GM18951 (cell line): Measurements from ENCODE around the gene DACH1.

ENCODE experiments used
- POLR2A ChIP-seq: IDR thresholded peaks from 4 replicates; pipeline ENCODE4 v1.6.1; 2011; ENCODE audit warnings: mild to moderate bottlenecking; ENCODE audit not compliant: insufficient read length, insufficient read depth; ENCODE audit errors: extremely low read depth
- in situ Hi-C: fragments of 300-500 bp; cut with MboI; formaldehyde crosslinking; loops from one replicate; pipeline ENCODE4 v1.12.0; 2022; ENCODE audit warnings: low sequenced_read_pairs, mixed read lengths, inconsistent platforms; ENCODE audit not compliant: unreplicated experiment

Gene DACH1

DNA sequence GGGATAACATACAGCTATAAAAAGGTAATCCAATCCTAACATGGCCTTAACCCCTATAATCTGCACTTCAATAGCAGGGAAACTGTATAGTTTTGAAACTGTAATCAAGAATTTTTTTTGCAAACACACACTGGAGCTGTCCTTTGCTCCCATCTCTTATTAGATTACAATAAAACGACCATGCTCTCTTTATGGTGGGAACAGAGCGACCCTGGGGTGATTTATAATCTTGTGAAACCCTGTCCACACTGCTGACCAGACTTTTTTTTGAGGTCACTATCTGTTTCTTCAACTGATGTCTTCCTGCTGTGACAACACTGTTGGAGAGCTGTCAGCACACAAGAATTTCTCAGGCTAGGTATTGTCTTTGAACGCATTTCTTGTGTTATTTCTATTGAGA, 35.3 kb downstream of the DACH1 start:
- no peak for TF ChIP-seq POLR2A
- in situ Hi-C loops = no loop called here

DNA sequence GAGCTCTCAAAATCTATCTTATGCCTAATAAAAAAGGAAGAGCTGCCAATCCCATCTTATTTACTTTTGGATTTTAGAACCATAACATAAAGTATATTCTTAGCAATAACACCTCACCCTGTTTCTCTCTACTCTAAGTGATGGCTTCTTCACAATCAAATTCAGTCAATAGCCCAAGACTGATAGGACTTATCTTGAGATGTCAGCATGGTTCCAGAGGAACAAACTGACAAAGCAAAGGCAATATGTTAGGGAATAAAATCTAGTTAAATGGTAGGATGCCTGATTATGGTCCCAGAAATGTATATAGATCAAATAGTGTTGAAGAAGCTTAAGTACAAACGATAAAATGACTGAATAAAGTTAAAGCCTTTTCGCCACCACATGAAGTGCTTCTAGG, 36.3 kb downstream of the DACH1 start:
- in situ Hi-C loops = no loop called here
- TF ChIP-seq POLR2A = no peak

GRCh38 chr13:71830323-71830722, 36.7 kb downstream of the DACH1 start:
- TF ChIP-seq POLR2A = no peak
- in situ Hi-C loops = no loop called here

DNA sequence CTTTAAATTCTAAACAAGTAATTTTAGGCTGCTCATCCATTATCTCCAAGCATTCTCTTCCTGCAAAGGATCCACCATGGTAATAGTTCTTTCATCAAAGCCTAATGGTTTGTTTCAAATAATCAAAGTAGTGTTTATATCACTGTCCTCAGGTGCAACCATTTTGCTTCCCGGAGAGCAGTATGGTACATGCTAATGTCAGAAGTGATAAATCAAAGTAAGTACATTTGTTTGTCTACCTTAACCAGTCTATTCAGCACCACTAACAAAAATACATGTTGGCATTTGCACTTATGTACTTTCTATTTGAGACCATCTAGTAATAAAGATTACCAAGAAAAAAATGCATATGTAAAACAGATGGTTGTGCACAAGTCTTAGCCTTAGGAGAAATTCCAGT, 37.5 kb downstream of the DACH1 start:
- TF ChIP-seq POLR2A = no peak
- in situ Hi-C loops = no loop called here

DNA sequence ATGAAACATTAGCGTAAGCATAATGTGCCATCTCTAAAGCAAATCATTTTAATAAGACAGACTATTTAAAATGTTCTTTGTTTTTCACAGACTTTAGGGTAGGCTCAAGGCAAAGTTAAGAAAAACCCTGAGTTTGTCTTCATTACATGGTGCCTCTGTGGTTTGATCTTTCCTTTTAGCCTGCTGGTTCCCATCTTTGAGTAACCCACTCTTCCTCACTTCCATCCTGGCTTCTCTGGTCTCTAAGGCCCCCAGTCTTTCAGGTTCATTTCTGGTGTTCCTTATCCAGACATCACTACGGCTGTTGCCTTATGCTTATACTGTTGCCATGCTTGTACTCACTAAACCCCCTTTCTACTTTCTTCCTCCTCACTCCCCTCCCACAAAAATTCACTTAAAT, 38.4 kb downstream of the DACH1 start:
- in situ Hi-C loops = no loop called here
- TF ChIP-seq POLR2A = no peak

DNA sequence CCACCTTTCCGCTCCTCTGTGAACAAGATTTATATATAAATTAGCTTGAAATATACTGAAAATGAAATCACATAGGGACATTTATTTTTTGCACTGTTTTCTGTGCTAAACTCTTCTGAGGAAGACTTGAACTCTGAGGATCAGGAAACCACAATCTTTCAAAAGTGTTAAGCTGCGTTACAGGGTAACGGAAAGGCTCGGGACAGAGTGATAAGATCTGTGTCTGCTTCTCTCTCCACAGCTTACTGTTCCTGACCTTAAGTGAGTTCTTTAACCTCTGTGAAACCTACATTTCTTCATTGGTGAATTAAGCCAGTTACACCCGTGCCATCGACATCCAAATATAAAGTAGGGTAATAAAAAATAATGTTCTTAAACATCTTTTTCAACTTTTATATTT, 38.9 kb downstream of the DACH1 start:
- in situ Hi-C loops = no loop called here
- TF ChIP-seq POLR2A = no peak

GRCh38 chr13:71827241-71827640, 39.8 kb downstream of the DACH1 start:
- in situ Hi-C loops = no loop called here
- TF ChIP-seq POLR2A = no peak

GRCh38 chr13:71820699-71821098, 46.3 kb downstream of the DACH1 start:
- TF ChIP-seq POLR2A = no peak
- in situ Hi-C loops = no loop called here

- in situ Hi-C loops = no loop called here
- no peak for TF ChIP-seq POLR2A
Observed at GRCh38 chr13:71817335-71817734, 49.7 kb downstream of the DACH1 start.

DNA sequence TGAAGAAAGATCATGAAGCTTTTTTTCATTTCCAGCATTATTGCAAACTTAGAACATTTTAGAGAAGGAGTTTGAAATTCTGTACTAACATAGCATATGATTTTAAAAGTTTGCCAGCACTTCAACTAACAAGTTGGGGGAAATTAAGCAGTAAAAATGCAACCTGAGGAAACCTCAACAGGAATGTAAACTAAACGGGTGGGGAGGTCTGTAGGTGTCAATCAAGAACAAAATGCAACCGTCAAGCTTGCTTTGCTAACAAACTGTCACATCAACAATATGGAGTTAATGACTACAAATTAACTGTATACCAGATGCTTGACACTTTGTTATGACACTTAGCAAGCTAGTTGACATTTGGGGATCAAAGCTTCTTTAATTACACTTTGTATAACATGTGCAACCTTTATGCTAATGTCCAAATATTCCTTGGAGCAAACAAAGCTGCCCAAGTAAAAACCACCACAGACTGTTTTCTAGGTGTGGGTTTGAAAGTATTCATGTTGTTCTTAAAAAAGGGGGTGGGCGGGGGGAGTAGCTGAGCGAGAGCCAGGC, 52.1 kb downstream of the DACH1 start:
- no peak for TF ChIP-seq POLR2A
- in situ Hi-C loops = no loop called here

DNA sequence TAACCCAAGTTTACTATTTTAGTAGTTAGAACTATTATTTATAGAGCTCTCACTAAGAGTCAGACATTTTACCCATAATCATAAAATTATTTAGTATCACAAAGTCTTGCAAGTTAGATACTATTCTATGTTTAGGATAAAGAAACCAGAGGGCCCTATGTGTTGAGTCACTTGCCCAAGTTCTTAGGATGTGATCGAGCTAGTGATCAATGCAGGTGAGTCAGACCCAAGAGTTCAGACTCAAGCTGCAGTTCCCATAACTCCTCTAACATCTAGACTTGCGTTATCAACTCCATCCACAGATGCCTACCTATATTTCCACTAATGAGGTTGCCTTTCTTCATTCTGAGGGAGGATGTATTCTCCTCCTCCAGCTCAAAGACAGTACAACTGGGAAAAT, 53.8 kb downstream of the DACH1 start:
- in situ Hi-C loops = no loop called here
- no peak for TF ChIP-seq POLR2A

- no peak for TF ChIP-seq POLR2A
- in situ Hi-C loops = no loop called here
Observed at GRCh38 chr13:71811344-71811743, 55.7 kb downstream of the DACH1 start.

DNA sequence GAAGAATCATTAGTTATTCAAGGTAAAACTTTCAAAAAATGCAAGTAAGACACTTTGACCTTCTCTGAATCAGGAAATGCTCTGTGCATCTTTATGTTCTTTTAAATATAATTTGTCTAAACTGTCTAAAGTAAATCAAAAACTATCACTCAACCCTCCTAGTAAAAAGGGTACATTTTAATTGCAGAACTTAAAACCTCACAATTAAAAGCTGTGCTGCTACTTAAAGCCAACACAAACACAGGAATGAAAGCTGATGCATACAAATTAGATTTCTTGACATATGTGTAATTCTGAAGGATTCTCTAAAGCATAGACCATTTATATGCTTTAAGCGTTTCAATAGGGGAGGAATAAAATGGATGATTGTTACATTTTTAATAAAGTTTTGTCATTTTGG, 58.3 kb downstream of the DACH1 start:
- no peak for TF ChIP-seq POLR2A
- in situ Hi-C loops = no loop called here

DNA sequence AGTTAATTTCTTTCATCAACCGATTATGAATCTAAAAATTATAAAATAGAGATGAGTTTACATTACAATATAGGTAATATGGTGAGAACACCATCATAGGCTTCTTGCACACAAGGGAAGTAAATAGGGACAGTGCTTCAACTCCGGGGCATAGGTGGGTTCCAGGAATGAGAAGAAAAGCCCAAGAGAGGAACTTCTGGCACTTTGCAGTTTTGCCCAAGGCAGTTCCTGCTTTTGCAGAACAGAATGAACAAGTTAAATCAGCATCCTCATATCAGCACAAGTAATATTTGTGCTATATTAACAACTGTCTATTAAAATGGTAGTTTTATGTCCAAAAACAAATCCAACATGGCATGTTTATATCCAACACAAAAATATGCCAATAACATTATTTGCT, 60.1 kb downstream of the DACH1 start:
- in situ Hi-C loops = no loop called here
- no peak for TF ChIP-seq POLR2A

DNA sequence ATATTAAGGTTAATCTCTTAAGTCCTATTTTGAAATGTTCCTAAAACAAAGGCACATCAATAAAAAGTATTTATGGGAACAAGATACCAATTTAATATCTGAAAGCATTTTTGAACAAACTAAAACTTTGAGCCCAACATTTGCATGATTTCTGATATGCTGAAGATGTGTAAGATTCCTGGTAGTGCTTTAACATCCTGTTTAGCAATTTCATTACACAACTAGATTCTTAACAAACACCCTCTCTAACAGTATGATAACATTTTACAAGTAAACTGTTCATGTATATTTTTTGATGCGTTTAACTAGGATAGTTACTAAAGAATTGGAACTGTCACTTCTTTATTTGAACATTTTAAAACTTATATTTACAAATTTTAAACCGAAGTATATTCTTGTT, 63.9 kb downstream of the DACH1 start:
- no peak for TF ChIP-seq POLR2A
- in situ Hi-C loops = no loop called here
